Measurements from ENCODE around the gene RPL27.

The RPL27 gene

GRCh38 chr17:43014649-43015542, 16.7 kb downstream of the RPL27 start:
- no peak for DNase-seq (ENCODE audit: low read depth)
- no peak overlapping the region for H3K4me3 ChIP-seq (ENCODE audit: low read depth, low read length)
- TF ChIP-seq MYC (IDR thresholded peaks at IDR 0.05; ENCODE audit: low read depth, low read length), result no peak
- no peak for TF ChIP-seq POLR2A (IDR thresholded peaks at IDR 0.05; ENCODE audit: extremely low read depth, insufficient read length)
- no peak for TF ChIP-seq MAX (IDR thresholded peaks at IDR 0.05; ENCODE audit: low read depth, low read length)
- no peak for TF ChIP-seq CTCF (IDR thresholded peaks at IDR 0.05; ENCODE audit: low read depth, low read length)

DNA sequence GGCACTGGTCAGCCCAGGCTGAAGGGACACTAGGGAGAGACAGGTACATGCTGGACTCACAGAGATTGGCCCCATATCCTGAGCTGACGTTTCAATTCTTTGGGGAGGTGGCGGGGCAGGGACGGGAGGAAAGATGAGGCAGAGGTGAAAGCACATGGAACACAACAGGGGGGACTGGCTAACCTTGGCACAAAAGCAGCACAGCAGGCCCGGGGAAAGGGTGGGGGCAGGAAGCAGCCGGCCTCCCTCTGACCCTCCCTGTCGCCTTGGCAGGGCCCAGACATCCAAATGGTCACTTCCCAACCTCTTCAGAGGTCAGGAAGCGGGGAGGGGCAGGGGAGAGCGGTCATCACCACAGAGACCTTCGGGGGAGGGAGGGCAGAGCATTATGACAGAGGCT, 17.4 kb downstream of the RPL27 start:
- no peak overlapping the region for H3K4me3 ChIP-seq (ENCODE audit: low read depth, low read length)
- TF ChIP-seq POLR2A (IDR thresholded peaks at IDR 0.05; ENCODE audit: extremely low read depth, insufficient read length) (no peak), MAX (IDR thresholded peaks at IDR 0.05; ENCODE audit: low read depth, low read length) (no peak), CTCF (IDR thresholded peaks at IDR 0.05; ENCODE audit: low read depth, low read length) (no peak), MYC (IDR thresholded peaks at IDR 0.05; ENCODE audit: low read depth, low read length) (no peak)
- peak; percentile 43 for DNase-seq (ENCODE audit: low read depth)

GRCh38 chr17:43016216-43016615, 18.0 kb downstream of the RPL27 start:
- no peak for DNase-seq (ENCODE audit: low read depth)
- no peak overlapping the region for H3K4me3 ChIP-seq (ENCODE audit: low read depth, low read length)
- TF ChIP-seq CTCF (IDR thresholded peaks at IDR 0.05; ENCODE audit: low read depth, low read length) (no peak), MYC (IDR thresholded peaks at IDR 0.05; ENCODE audit: low read depth, low read length) (no peak), MAX (IDR thresholded peaks at IDR 0.05; ENCODE audit: low read depth, low read length) (no peak), POLR2A (IDR thresholded peaks at IDR 0.05; ENCODE audit: extremely low read depth, insufficient read length) (no peak)

- DNase-seq (ENCODE audit: low read depth), result peak; percentile 37
- peak overlapping the region; percentile 25 for H3K4me3 ChIP-seq (ENCODE audit: low read depth, low read length)
- TF ChIP-seq POLR2A (IDR thresholded peaks at IDR 0.05; ENCODE audit: extremely low read depth, insufficient read length) (no peak), MYC (IDR thresholded peaks at IDR 0.05; ENCODE audit: low read depth, low read length) (no peak), CTCF (IDR thresholded peaks at IDR 0.05; ENCODE audit: low read depth, low read length) (no peak), MAX (IDR thresholded peaks at IDR 0.05; ENCODE audit: low read depth, low read length) (no peak)
Observed at GRCh38 chr17:43018008-43018853, 20.0 kb downstream of the RPL27 start.

- no peak for TF ChIP-seq CTCF (IDR thresholded peaks at IDR 0.05; ENCODE audit: low read depth, low read length)
- TF ChIP-seq MYC (IDR thresholded peaks at IDR 0.05; ENCODE audit: low read depth, low read length), result peak; percentile 57
- TF ChIP-seq POLR2A (IDR thresholded peaks at IDR 0.05; ENCODE audit: extremely low read depth, insufficient read length), result no peak
- TF ChIP-seq MAX (IDR thresholded peaks at IDR 0.05; ENCODE audit: low read depth, low read length), result peak; percentile 29; the same call in 1 of the 2 replicates
- peak; percentile 86 for DNase-seq (ENCODE audit: low read depth)
- peak overlapping the region; percentile 25 for H3K4me3 ChIP-seq (ENCODE audit: low read depth, low read length)
Observed at GRCh38 chr17:43018932-43019331, 20.7 kb downstream of the RPL27 start.
